Astrocyte (in vitro differentiated cells and primary cell): ENCODE measurements around the gene NAALADL2. TPM values are rescaled to one million over a fixed set of nuclear protein-coding genes. Genes with fewer than 3 reads are reported as not detected.

Experiments
- DNase-seq: peaks from one replicate; pipeline ENCODE4 v3.0.0-alpha.2; 2010; ENCODE audit warnings: low read depth
- FAIRE-seq: peaks from 2 replicates; lab custom pipeline; 2011; peaks lifted over from hg19 to GRCh38; lab: Jason Lieb, UNC
- H2AFZ ChIP-seq: 2 replicates; pipeline ENCODE4 v1.6.0; 2012; ENCODE audit warnings: low read depth, low read length, inconsistent platforms
- H3K27ac ChIP-seq: 2 replicates; pipeline ENCODE4 v1.5.1; 2011; ENCODE audit warnings: low read depth, low read length, inconsistent platforms
- H3K27me3 ChIP-seq: 2 replicates; pipeline ENCODE4 v1.6.0; 2011; ENCODE audit warnings: low read length, inconsistent platforms; ENCODE audit not compliant: insufficient read depth
- H3K36me3 ChIP-seq: 2 replicates; pipeline ENCODE4 v1.5.1; 2011; ENCODE audit warnings: low read length, inconsistent platforms; ENCODE audit not compliant: insufficient read depth
- H3K4me1 ChIP-seq: 2 replicates; pipeline ENCODE4 v1.5.1; 2011; ENCODE audit warnings: low read length, inconsistent platforms; ENCODE audit not compliant: insufficient read depth
- H3K4me2 ChIP-seq: 2 replicates; pipeline ENCODE4 v1.6.0; 2012; ENCODE audit warnings: low read length, inconsistent platforms
- H3K4me3 ChIP-seq: 2 replicates; pipeline ENCODE4 v1.5.1; 2011; ENCODE audit warnings: low read depth, mild to moderate bottlenecking, low read length, inconsistent platforms; ENCODE audit not compliant: insufficient read depth
- H3K79me2 ChIP-seq: 2 replicates; pipeline ENCODE4 v1.6.0; 2012; ENCODE audit warnings: mild to moderate bottlenecking, low read length, inconsistent platforms; ENCODE audit not compliant: insufficient read depth
- H3K9ac ChIP-seq: 2 replicates; pipeline ENCODE4 v1.6.0; 2012; ENCODE audit warnings: mild to moderate bottlenecking, low read length, inconsistent platforms
- H3K9me3 ChIP-seq: 2 replicates; pipeline ENCODE4 v1.5.1; 2012; ENCODE audit warnings: low read depth, mild to moderate bottlenecking, low read length, inconsistent platforms; ENCODE audit not compliant: insufficient read depth
- H4K20me1 ChIP-seq: 2 replicates; pipeline ENCODE4 v1.6.0; 2012; ENCODE audit warnings: low read length, inconsistent platforms; ENCODE audit not compliant: insufficient read depth
- H3K27ac Mint-ChIP-seq: one replicate; pipeline ENCODE4 v1.8.0; 2021; ENCODE audit warnings: mild to moderate bottlenecking, mixed read lengths; ENCODE audit not compliant: unreplicated experiment
- H3K27me3 Mint-ChIP-seq: one replicate; pipeline ENCODE4 v1.8.0; 2021; ENCODE audit warnings: low read depth, mixed read lengths; ENCODE audit not compliant: unreplicated experiment
- H3K36me3 Mint-ChIP-seq: one replicate; pipeline ENCODE4 v1.8.0; 2021; ENCODE audit warnings: low read depth, mixed read lengths; ENCODE audit not compliant: unreplicated experiment
- H3K4me1 Mint-ChIP-seq: one replicate; pipeline ENCODE4 v1.8.0; 2021; ENCODE audit warnings: low read depth, mixed read lengths; ENCODE audit not compliant: unreplicated experiment
- H3K4me3 Mint-ChIP-seq: one replicate; pipeline ENCODE4 v1.8.0; 2021; ENCODE audit warnings: mild to moderate bottlenecking, moderate library complexity, mixed read lengths; ENCODE audit not compliant: unreplicated experiment
- H3K9me3 Mint-ChIP-seq: one replicate; pipeline ENCODE4 v1.8.0; 2021; ENCODE audit warnings: mild to moderate bottlenecking, mixed read lengths; ENCODE audit not compliant: unreplicated experiment
- CTCF ChIP-seq: IDR thresholded peaks from 2 replicates; pipeline ENCODE4 v1.5.1; 2011; ENCODE audit warnings: low read depth, mild to moderate bottlenecking, inconsistent platforms, low read length, moderate library complexity; ENCODE audit not compliant: insufficient read depth
- EZH2 ChIP-seq: IDR thresholded peaks from 2 replicates; pipeline ENCODE4 v1.6.1; 2012; ENCODE audit warnings: mild to moderate bottlenecking, low read length, inconsistent platforms; ENCODE audit not compliant: insufficient read depth
- total RNA-seq: library from RNA; stranded (reverse); gene quantifications from 2 replicates; pipeline ENCODE4 v1.2.1, GENCODE V29; 2021

NAALADL2 gene
- total RNA-seq, 1 donor from 2014 or later = 2.7 TPM

DNA sequence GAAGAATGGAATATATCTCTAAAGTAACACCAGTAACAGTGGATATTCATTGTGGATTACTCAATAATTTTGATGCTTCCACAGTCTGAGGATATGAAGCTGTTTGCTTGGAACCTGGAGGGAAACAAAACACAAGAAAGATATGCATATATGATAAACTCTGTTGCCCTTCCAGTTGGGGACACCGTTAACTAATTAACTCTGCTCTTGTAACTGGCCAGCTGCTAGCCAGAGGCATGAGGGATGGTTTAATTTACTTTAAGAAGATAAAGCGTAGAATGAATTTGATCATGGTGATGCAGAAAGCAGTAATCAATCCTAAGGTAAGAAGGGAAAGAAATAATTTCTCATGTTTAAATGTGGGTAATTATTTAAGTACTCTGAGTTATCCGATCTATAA is 442.6 kb downstream of the NAALADL2 start:
- DNase-seq (no peak), FAIRE-seq (no peak)
- no peaks in the 10 kb centered on the region for H3K4me1 ChIP-seq
- no peak overlapping the region for H3K4me3 Mint-ChIP-seq
- TF ChIP-seq EZH2 (no peak), CTCF (no peak)
- no peaks in the 10 kb centered on the region for H3K9me3 ChIP-seq
- H3K4me3 ChIP-seq = no peak overlapping the region
- H3K4me2 ChIP-seq = no peak overlapping the region
- no peaks in the 10 kb centered on the region for H3K36me3 Mint-ChIP-seq
- no peak overlapping the region for H3K9ac ChIP-seq
- no peaks in the 10 kb centered on the region for H3K36me3 ChIP-seq
- H3K27ac Mint-ChIP-seq = no peak overlapping the region
- H3K9me3 Mint-ChIP-seq = peaks cover 2% of the 10 kb centered on the region
- no peak overlapping the region for H2AFZ ChIP-seq
- no peaks in the 10 kb centered on the region for H4K20me1 ChIP-seq
- H3K27me3 ChIP-seq = no peaks in the 10 kb centered on the region
- H3K27ac ChIP-seq = no peak overlapping the region
- peaks cover 1% of the 10 kb centered on the region for H3K4me1 Mint-ChIP-seq
- H3K27me3 Mint-ChIP-seq = no peaks in the 10 kb centered on the region
- no peaks in the 10 kb centered on the region for H3K79me2 ChIP-seq

DNA sequence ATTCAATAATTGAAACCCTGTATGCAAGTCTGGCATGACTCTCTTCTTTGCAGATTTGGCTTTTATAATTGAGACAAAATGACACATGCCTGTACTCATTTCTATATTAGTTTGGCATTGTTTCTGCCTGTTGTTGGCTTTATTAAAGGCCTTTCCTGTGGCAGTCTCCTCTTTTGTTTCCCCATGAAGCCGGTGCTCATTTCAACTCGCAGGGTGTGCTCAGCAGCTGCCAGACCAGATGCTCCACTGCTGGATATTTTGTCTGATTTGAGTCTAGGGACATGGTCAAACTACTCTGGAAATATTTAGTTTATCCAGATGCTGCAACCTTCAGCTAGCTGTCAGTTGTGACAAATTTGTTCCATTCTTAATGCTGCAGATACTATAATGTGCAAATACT is 445.3 kb downstream of the NAALADL2 start:
- FAIRE-seq = no peak
- Histone ChIP-seq H3K27ac (no peak overlapping the region), H3K79me2 (no peaks in the 10 kb centered on the region), H3K36me3 (no peaks in the 10 kb centered on the region), H3K4me2 (no peak overlapping the region), H3K9ac (no peak overlapping the region), H3K4me1 (no peaks in the 10 kb centered on the region), H3K27me3 (no peaks in the 10 kb centered on the region), H3K9me3 (no peaks in the 10 kb centered on the region), H4K20me1 (no peaks in the 10 kb centered on the region), H3K4me3 (no peak overlapping the region), H2AFZ (no peak overlapping the region)
- no peak overlapping the region for H3K4me3 Mint-ChIP-seq
- no peak overlapping the region for H3K27ac Mint-ChIP-seq
- H3K36me3 Mint-ChIP-seq = no peaks in the 10 kb centered on the region
- H3K9me3 Mint-ChIP-seq = peaks cover under 1% of the 10 kb centered on the region
- DNase-seq = no peak
- H3K4me1 Mint-ChIP-seq = peaks cover 1% of the 10 kb centered on the region
- no peaks in the 10 kb centered on the region for H3K27me3 Mint-ChIP-seq
- TF ChIP-seq EZH2 (no peak), CTCF (no peak)

- H3K9ac ChIP-seq = no peak overlapping the region
- H3K27me3 Mint-ChIP-seq = no peaks in the 10 kb centered on the region
- no peaks in the 10 kb centered on the region for H3K9me3 ChIP-seq
- H3K27me3 ChIP-seq = no peaks in the 10 kb centered on the region
- H2AFZ ChIP-seq = no peak overlapping the region
- H3K36me3 ChIP-seq = no peaks in the 10 kb centered on the region
- H4K20me1 ChIP-seq = no peaks in the 10 kb centered on the region
- H3K79me2 ChIP-seq = no peaks in the 10 kb centered on the region
- TF ChIP-seq EZH2 (no peak), CTCF (no peak)
- H3K27ac Mint-ChIP-seq = no peak overlapping the region
- H3K4me1 ChIP-seq = no peaks in the 10 kb centered on the region
- H3K4me3 Mint-ChIP-seq = no peak overlapping the region
- peaks cover 1% of the 10 kb centered on the region for H3K4me1 Mint-ChIP-seq
- no peak for FAIRE-seq
- no peaks in the 10 kb centered on the region for H3K36me3 Mint-ChIP-seq
- no peak overlapping the region for H3K4me2 ChIP-seq
- no peak overlapping the region for H3K27ac ChIP-seq
- no peaks in the 10 kb centered on the region for H3K9me3 Mint-ChIP-seq
- H3K4me3 ChIP-seq = no peak overlapping the region
- no peak for DNase-seq
Measured at GRCh38 chr3:175307642-175308041, 448.5 kb downstream of the NAALADL2 start.
